GM19193 (cell line): Measurements from ENCODE around the gene CNTN5.

Experiments used
- POLR2A ChIP-seq: IDR thresholded peaks from 4 replicates; pipeline ENCODE4 v1.6.1; 2011; ENCODE audit not compliant: insufficient read depth, insufficient read length; ENCODE audit errors: extremely low read depth

The CNTN5 gene

GRCh38 chr11:99208813-99209212 is 188.1 kb downstream of the CNTN5 start:
- TF ChIP-seq POLR2A, result no peak

DNA sequence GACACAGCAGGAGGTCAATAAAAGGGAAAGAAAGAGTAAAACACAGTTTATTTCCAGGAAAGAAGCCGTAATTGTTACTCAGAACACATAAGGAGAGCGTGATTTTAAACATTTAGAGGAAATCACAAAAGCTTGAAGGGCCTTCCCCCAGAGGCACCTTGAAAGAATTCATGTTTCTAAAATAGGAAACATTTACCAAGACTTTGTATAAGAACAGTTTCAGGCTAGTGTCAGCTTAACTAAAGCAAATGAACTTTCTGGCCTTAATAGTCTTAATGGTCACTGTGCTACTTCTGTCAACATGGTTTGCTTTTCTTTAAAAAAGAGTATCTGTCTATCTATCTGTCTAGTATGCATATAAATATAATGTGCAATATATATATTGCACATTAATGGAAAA is 208.8 kb downstream of the CNTN5 start:
- no peak for TF ChIP-seq POLR2A

GRCh38 chr11:99234534-99234933 is 213.8 kb downstream of the CNTN5 start:
- no peak for TF ChIP-seq POLR2A

GRCh38 chr11:99238401-99238800 is 217.7 kb downstream of the CNTN5 start:
- TF ChIP-seq POLR2A, result no peak

DNA sequence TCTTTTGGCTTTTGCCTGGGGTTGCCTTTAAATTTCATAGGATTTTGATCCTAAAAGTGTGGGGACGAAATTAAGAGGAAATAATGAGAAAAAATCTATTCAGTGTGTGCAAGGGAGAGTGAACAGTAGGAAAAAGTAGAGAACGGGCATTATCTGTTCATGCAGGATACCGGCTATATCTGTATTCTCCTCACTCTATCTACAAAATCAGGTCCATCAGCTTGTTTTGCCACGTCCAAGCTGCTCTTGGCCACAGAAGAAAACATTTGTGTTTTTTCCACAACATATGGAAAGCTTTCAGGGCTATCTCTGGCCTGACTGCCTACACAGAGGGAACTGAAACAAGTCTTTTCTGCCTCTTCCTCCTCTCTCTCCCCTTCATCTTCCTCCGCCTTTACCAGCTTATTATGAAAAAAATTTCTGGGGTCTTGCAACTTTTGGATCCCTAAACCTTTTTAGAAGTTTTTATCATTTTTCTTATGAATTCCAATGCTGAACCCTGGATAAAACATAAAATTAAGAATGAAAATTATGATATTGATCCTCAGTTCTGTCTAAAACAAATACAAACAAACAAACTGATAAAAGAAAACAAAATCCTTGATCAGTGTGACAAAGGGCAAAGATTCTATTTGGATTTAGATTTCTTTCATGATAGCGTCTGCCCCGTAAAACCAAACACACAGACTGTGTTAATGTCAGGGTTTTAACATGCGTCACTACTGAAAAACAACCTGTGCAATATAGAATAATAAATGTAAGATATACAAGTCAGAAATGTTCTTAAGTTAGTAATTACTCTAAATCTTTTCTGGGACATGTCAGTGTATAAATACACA is 219.7 kb downstream of the CNTN5 start:
- no peak for TF ChIP-seq POLR2A

- TF ChIP-seq POLR2A, result no peak
Measured at GRCh38 chr11:99241066-99241465, 220.3 kb downstream of the CNTN5 start.

GRCh38 chr11:99244613-99245012 is 223.9 kb downstream of the CNTN5 start:
- TF ChIP-seq POLR2A, result no peak

DNA sequence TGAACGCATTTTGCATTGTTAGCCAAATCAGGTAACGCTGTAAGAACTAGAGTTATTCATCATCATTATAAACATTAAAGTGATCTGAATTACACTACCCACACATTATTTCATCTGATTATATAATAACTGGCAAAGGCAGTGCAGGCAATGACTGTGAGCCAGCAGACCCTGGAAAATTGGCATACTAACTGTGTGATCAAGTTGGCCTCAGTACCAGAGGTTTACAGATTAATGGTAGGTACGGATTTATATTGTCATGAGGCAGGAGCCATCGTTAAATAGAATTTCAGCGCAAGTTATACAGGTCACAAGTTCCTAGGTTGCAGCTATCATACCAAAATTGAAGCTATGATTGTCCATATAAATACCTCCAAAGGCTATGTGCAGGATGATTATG is 225.4 kb downstream of the CNTN5 start:
- TF ChIP-seq POLR2A, result no peak

GRCh38 chr11:99256614-99257013 is 235.9 kb downstream of the CNTN5 start:
- no peak for TF ChIP-seq POLR2A

DNA sequence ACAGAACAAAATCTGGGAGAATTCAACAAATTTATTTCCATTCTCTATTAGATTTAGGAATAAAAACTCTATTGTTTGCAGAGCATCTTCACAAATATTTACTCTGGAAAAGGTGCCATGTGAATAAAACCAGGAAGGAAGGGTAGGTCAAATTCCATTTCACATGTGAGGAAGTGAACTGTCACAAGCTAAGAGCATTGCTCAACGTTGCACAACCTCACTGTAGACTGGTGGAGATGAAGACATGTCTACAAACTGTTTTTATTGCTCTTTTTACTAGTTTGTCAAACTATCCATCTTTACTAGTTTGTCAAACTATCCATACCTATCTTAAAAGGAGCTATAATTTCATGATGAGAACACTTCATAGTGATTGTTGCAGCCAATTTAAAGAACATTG is 236.4 kb downstream of the CNTN5 start:
- no peak for TF ChIP-seq POLR2A

DNA sequence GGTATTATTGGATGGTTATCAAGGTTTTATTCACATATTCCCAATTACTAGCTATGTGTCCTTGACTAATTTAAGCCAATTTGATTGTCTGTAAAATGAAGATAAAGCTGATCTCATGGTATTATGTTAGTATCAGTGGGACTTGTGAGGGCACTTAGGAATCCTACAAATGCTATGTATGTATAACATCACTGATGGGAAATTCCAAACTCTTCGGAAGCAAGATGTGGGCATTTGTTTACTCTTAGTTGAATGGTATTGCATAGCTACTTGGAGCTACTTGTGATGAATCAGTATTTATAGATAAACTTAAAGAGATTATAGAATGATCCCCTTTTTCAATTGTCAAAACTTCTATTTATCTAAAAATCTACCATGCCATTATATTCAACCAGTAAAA is 239.9 kb downstream of the CNTN5 start:
- TF ChIP-seq POLR2A, result no peak

- no peak for TF ChIP-seq POLR2A
Measured at GRCh38 chr11:99268886-99269285, 248.1 kb downstream of the CNTN5 start.

- TF ChIP-seq POLR2A, result no peak
Measured at GRCh38 chr11:99271527-99271926, 250.8 kb downstream of the CNTN5 start.

DNA sequence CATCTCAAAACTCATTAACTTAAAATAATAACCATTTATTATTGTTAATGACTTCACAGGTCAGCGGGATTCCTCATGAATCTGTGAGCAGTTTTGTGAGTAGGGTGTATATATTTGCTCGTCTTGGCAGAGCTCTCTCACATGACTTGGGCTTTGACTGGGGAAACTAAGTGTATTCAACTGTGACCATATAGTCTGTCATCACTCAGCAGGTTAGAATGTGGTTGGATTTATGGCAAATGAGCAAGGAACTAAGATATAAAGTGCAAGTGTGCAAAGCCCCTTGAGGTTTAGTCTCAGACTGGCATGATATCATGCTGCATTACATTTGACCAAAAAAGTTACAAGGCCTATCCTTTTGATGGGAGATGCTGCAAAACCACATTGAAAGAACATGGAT is 254.8 kb downstream of the CNTN5 start:
- no peak for TF ChIP-seq POLR2A

- TF ChIP-seq POLR2A, result no peak
Measured at GRCh38 chr11:99277281-99277680, 256.5 kb downstream of the CNTN5 start.

DNA sequence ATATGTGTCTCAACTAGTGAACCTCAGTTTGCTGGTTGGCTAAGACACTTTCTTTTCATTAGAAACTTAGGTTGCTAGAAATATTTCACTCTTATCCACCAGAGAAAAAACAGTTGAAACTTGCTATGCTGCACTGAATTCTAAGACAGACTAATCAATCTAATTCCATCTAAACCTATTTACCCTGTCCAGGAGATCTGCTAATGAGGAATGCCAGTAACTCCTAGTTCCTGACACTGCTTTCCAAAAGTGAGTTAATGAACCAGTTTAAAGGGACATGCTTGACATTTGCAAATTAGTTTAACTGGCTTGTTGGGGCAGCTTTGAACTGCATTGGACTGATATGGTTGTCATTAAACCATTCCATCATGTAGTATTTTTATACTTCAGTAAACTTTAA is 258.5 kb downstream of the CNTN5 start:
- TF ChIP-seq POLR2A, result no peak

DNA sequence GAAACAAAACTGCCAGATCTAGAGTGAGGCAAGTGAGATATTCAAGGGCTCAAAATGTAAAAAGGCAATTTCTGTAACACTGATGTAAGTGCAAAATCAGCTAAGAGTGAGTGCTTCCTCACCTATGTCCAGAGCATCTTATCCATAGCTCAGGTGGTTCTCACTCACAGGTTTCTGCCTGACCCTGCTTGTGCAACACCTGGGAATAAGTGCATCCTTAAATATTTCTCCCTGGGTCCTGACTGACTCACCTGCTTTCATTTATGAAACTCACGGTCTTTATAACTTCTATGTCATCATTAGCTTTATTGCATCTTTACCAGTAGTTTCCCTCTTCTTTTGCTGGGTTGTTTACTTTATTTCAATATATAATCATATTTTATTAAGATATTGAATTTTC is 260.6 kb downstream of the CNTN5 start:
- TF ChIP-seq POLR2A, result no peak
